NCI-H2227 treated with DMSO at 0.1 percent for 48 hours (cell line): Measurements from ENCODE around the gene SIPA1.
A peak's percentile ranks its signal among the peaks of the same experiment; 100 is the strongest.

Experiments
- DNase-seq: peaks from one replicate; lab custom pipeline; 2025; lab: John Stamatoyannopoulos, UW

SIPA1 gene, protein sequence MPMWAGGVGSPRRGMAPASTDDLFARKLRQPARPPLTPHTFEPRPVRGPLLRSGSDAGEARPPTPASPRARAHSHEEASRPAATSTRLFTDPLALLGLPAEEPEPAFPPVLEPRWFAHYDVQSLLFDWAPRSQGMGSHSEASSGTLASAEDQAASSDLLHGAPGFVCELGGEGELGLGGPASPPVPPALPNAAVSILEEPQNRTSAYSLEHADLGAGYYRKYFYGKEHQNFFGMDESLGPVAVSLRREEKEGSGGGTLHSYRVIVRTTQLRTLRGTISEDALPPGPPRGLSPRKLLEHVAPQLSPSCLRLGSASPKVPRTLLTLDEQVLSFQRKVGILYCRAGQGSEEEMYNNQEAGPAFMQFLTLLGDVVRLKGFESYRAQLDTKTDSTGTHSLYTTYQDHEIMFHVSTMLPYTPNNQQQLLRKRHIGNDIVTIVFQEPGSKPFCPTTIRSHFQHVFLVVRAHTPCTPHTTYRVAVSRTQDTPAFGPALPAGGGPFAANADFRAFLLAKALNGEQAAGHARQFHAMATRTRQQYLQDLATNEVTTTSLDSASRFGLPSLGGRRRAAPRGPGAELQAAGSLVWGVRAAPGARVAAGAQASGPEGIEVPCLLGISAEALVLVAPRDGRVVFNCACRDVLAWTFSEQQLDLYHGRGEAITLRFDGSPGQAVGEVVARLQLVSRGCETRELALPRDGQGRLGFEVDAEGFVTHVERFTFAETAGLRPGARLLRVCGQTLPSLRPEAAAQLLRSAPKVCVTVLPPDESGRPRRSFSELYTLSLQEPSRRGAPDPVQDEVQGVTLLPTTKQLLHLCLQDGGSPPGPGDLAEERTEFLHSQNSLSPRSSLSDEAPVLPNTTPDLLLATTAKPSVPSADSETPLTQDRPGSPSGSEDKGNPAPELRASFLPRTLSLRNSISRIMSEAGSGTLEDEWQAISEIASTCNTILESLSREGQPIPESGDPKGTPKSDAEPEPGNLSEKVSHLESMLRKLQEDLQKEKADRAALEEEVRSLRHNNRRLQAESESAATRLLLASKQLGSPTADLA

GRCh38 chr11:65637794-65638419 is at the start of gene SIPA1:
TSS of gene SIPA1 (plus strand) at chr11:65638101. CDS start at chr11:65640922, 2,821 bp downstream.
- peak; percentile 91 for DNase-seq

DNA sequence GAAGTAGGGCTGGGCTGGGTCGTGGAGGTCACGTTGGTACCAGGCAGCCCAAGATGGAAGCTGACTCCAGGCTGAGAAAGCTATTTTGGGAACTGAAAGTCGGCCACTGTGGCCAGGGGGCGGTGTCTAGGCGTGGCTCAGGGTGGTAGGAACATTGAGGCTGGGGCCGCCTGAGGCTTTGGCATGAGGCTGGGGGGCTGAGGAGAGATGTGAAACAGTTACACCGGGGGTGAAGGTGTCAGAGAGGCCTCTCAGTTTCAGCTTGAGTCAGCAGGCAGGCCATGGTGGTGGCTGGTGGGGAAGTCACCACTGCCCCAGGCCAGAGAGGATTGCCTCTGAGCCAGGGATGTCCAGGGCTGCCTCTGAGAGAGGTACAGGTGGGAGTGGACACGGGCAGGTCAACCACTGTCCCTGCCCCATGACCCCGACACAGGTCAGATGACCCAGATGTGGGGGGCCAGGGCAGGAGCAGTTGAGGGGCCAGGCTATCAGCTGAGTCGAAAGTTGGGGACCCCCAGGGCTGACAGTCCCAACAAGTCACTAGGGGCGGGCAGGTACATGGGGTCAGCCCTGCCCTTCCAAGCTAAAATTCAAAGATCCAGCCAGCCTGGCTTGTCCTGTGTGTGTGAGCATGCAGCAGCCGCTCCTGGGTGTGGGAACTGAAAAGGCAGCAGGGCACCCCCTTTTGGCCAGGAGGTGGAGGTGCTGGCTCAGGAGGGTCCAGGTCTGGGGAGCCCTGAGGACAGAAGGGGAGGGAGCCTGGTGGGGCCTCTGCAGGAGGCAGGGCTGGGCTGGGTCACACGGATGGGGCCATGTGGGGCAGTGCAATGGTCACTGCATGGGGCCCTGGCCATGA is 49.5 kb upstream of the SIPA1 start:
- no peak for DNase-seq

GRCh38 chr11:65589444-65590239 is 48.3 kb upstream of the SIPA1 start:
- no peak for DNase-seq

- no peak for DNase-seq
Observed at GRCh38 chr11:65590240-65590738, 47.6 kb upstream of the SIPA1 start.

DNA sequence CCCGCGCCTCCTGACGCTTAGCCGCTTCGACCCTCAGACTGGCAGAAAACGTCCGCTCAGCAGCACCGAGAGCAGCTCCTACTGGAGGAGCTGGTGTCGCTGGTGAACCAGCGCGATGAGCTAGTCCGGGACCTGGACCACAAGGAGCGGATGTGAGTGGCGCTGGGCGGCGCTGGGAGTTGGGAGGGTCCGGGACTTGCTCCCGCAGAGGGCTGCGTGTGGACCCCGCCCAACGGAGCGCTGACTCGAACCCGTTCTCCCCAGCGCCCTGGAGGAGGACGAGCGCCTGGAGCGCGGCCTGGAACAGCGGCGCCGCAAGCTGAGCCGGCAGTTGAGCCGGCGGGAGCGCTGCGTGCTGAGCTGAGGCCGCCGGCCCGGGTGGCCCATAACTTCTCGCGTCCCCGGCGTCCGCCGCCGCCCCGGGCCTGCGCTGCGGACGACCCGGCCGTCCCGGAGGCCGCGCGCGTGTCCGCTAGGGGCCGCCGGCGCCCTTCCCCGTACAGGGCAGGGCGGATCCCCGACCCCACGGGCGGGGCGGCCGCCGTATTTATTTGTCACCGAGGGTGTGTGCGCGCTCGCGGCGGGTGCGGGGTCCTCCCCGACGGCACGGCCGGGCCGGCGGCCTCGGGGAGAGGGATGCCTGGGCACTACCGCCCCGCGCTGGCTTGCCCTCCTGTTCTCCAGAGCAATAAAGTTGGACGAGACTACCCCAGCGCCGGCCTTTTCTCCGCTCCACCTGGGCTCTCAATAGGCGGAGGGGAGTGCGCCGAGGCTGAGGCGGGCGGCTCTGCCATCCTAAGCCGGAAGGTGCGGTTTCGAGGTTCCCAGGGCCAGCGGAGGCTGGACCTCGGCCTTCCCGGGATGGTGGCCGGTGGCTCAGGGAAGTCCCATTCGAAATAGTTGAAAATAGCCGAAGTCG is 45.7 kb upstream of the SIPA1 start:
- no peak for DNase-seq

- DNase-seq, result no peak
Observed at GRCh38 chr11:65592858-65593517, 44.9 kb upstream of the SIPA1 start.

DNA sequence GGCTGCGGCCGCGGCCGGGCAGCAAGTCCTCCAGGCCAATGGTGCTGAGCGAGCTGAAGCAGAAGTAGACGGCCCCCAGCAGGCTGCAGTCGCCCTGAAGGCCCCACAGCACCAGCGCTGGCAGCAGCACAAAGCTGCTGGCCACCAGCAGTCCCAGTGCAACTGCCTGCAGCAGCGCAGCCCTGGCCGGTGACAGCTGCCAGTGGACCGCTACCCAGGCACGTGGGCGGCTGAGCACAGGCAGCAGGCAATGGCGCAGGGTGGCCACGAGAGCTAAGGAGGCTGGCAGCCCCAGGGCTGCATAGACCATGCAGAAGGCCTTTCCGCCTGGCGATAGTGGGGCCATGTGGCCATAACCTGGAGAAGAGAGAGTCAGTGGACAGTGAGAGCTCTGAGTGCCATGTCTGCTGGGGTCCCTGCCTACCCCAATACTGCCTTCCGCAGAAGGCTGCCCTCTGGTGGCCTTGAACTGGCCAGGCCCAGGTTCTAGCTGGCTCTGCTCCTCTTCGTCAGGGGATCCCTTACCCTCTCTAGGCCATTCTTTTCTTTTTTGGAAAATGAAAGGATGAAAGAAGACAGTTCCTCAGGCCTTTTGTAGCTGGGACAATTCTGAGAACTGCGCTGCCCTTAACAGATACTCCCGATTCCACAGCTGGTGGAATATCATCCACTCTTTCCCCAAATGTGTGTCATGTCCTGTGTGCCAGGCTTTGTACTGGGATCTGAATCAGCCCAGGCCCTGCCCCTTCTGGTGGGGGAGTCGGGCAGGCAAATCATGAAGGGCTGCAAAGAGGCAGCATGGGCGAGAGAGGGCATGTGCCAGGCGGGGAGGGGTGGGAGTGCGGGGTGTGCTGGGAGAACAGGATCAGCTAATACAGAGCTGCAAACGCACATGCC is 44.1 kb upstream of the SIPA1 start:
- DNase-seq, result no peak

DNA sequence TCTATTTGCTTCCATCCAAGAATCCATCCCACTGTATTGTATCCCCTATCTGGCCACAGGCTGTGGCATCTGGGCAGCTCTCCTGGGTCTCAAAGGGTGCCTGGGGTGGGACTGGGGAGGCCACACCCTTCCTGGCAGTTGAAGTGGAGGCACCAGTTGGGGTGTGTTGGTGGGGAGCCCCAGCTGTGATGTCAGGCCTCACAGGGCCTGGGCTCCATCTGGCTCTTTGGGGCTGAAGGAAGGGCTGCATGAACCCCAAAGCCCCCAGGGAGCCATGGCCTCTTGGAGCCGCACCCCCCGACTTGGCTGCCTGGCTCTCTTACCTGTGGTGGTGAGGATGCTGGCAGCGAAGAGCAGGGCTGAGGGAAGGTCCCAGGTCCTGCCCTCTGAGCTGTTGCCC is 42.8 kb upstream of the SIPA1 start:
- no peak for DNase-seq

DNA sequence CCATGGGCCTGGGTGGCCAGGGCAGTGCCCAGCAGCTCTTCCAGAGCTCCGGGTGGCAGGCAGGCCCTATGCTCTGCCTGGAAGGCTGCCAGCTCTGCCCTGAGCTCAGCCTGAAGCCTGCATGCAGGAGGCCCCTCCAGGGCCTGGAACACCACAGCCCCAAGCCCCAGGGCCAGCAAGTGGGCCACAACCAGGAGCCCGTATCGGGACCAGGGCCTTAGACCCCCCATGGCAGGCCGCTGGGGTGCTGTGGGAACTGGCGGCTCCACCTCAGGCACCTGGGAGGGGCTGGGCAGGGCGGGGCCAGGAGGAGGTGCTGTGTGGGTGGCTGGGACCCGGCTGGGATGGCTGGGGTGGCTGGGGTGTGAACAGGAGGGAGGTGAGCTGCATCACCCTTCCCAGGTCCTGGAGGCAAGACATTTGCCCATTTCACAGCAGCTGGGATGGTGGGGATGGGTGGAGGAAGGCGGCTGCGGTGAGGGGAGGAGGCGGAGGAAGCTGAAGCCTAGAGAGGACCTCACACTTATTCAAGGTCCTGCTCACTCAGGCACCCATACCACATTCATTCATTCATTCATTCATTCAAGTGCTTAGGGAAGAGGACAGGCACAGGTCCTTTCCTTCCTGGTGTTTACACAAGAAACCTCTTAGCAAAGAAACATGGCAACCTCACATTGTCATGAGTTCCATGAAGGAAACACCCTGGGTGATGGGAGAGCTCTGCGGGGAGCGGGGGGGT is 42.2 kb upstream of the SIPA1 start, which contains the start of gene KCNK7:
Gene KCNK7 (minus strand): TSS at position 258 of the 739 bp plus-strand sequence. CDS start 28 bp downstream, at position 230.
- DNase-seq, result no peak

DNA sequence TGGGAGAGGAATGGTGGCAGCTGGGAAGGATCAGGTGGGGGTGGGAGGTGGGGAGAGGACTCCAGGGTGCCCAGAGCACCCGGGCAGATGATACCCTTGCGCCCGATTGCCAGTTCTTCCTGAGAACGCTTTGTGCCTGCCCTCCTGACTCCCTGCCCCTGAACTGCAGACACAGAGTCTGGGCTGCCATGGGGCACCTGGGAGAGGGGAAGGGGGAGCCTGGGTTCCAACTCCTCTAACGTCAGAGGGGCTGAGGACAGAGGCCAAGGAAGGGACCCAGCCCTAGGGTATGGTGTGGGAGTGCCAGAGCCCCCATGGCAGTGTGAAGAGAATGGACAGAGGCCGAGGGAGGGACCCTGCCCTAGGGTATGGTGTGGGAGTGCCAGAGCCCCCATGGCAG is 41.4 kb upstream of the SIPA1 start:
- DNase-seq, result no peak

DNA sequence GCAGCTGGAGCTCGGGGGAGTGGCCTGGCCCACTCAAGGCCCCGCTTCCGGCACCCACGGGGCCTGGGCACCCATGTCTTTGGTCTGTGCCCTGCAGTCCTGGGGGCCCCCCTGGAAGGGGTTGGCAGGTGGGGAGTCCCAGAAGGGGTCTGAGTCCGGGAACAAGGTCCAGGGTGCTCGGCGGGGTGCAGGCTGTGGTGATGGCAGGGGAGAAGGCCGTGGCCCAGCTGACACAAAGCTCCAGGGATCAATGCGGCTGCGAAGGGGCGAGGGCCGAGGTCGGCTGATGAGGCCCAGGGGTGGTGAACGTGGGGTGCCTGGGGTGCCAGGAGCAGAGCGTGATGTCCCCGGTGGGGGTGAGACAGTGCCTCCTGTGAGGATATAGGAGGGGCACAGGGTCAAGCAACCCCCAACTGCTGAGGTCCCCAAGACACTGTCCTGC is 39.6 kb upstream of the SIPA1 start:
- no peak for DNase-seq

DNA sequence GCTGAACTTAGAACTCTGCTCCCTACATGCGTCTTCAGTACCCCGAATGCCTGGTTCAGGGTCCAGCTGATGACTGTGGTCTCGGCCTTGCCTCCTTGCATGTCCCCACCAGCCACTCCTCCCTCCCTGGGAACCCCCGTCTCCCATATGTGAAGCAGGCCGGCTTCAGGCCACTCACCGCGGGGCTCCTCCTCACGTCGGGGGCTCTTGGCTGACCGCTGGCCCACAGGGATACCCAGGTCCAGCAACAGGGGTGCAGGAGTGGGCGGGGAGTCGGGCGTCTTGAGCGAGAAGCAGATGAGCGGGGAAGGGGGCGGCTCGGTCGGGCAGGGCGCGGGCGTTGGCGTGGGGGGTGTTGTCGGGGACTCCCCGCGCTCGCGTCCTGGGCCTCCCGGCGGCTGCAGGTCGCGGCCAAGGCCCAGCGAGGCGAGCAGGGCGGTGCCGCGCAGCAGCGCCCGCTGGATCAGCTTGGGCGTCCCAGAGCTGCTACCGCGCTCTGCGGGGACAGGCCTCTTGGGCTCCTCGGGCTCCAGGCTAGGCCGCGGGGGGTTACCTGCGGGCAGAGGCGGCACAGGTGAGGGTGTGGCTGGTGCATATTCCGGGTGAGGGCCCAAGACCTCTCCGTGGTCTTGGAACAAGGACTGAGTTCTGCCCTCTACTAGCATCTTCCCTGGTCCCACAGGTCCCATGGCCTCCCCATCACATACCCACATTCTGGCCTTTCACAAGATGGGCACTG is 38.5 kb upstream of the SIPA1 start:
- DNase-seq, result no peak

GRCh38 chr11:65599955-65600246 is 38.0 kb upstream of the SIPA1 start:
- no peak for DNase-seq

DNA sequence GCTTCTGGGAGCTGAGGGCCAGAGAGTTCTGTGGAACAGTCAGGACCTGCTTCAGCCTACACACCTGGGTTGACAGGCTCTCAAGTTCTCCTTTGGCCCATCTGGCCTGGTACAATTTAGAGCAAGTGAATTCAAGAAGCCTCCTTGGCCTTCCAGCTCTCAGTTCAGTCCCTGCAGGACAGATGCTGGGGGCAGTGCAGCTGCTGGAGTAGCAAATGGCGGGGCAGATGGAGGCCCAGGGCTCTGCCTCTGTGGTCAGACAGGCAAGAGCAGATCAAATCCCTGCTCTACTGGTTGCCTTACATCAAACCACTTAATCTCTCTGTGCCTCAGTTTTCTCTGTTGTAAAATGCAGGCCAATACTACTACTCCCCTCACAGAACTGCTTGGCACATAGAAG is 33.6 kb upstream of the SIPA1 start:
- DNase-seq, result no peak

DNA sequence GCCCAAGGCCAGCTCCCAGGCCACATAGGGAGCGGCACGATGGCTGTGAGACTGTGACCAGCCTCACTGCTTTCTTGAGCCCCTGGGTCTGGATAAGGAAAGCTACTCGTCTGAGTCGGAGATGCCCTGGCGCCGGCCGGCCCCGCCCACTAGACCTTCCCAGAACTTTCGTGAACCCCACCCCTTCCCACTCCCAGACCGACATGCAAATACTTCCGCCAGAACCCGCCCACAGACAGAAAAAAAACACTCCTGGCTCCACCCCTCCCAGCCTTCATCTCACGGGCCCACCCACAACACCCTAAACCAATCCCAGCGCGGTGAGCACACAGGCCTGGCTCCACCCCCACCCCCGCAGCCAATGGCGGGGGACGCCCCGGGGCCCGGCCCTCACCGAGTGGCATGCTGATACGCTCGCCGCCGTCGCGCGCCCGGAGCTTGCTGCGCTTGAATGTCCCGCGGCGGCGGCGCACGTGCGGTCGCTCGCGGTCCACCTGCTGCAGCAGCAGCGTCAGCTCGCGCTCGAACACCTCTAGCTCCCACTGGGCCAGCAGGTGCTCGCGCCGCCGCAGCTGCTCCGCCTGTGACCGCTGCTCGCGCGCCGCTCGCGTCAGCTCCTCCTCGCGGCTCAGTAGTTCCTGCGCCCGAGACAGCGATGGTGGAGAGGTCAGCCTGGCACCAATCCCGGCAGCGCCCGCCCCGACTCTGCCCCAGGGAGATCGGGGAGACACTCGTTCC is 30.9 kb upstream of the SIPA1 start:
- no peak for DNase-seq
